ENCODE measurements around the gene CENPP.

DNA sequence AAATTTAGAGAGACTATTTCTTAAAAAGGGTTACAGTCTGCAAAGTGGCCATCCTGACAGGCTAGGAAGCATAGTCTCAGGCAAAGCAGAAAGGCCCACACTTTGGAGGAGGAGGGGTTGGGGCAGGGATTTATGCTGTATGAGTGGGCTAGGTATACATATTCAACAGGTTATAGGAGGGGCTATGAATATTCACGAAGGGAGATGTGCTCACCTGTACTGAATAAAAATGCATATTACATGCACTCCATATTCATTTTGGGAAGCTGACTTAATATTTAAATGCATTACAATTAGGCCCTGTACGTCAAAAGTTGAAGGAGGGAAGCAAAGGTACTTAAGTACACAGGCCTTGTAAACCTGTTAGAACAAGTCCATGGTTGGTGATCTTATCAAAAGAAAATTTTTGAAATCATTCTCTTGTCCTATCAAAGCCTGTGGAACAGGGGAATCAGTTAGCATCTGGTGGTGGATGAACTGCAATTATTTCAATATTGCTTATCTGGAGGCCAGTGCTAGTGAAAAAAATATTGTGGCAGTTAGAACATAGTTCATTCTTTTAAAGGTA is 1.6 kb downstream of the CENPP start:
- TF ChIP-seq, protein P1, sequence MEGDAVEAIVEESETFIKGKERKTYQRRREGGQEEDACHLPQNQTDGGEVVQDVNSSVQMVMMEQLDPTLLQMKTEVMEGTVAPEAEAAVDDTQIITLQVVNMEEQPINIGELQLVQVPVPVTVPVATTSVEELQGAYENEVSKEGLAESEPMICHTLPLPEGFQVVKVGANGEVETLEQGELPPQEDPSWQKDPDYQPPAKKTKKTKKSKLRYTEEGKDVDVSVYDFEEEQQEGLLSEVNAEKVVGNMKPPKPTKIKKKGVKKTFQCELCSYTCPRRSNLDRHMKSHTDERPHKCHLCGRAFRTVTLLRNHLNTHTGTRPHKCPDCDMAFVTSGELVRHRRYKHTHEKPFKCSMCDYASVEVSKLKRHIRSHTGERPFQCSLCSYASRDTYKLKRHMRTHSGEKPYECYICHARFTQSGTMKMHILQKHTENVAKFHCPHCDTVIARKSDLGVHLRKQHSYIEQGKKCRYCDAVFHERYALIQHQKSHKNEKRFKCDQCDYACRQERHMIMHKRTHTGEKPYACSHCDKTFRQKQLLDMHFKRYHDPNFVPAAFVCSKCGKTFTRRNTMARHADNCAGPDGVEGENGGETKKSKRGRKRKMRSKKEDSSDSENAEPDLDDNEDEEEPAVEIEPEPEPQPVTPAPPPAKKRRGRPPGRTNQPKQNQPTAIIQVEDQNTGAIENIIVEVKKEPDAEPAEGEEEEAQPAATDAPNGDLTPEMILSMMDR (conservative IDR thresholded peaks at IDR 0.05; ENCODE audit: low read depth, low read length), result no peak
- TF ChIP-seq EZH2phosphoT487 (IDR thresholded peaks at IDR 0.05; ENCODE audit: borderline replicate concordance, low read length), result no peak

Data from PC-3 (cell line).